Activated CD4-positive, alpha-beta T cell treated with anti-CD3 and anti-CD28 coated beads, Interleukin-10, Interleukin-2, amounts not matched to agents 100 ng/mL and 50 ng/mL, durations not matched to agents 16 hours and 8 hours (primary cell): ENCODE measurements around the gene KCMF1.

Experiments used
- DNase-seq: peaks from one replicate; pipeline ENCODE4 v3.0.0-alpha.2; 2020

Gene KCMF1

DNA sequence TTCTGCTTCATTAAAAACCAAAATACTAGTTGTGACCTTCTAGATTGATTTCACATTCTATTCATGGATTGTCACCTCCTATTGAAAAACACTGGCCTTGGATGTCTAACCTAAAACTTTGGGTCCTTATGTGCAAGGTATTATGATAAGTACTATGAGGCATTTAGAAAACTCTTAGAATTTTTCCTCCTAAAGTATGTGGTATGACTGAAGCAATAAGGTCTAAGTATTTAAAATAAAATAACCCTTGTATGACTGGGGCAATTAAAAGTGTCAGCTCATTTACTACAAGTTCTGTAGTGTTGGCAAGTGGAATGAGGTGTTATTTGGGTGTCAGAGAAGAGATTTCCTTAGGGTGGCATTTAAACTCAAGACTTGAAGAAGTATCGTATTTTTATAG lies 15.1 kb downstream of the KCMF1 start:
- DNase-seq = no peak

DNA sequence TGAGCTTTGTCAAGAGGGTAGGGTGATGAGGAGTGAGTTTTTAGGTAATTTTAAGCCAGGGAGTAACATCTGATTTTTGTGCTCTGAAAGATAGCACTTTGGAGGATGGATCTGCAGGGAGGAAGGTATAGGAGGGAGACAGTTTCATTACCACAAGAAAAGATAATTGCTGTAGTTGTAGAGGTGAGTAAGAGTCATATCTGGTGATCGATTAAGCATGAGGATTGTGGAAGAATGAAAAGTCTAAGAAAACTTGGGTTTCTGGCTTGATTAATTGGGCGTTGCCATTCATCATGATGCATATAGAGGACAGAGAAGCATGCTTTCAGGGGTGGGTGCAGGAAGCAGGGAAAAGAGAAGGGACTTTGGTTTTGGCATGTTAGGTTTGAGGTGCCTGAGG lies 18.5 kb downstream of the KCMF1 start:
- no peak for DNase-seq

DNA sequence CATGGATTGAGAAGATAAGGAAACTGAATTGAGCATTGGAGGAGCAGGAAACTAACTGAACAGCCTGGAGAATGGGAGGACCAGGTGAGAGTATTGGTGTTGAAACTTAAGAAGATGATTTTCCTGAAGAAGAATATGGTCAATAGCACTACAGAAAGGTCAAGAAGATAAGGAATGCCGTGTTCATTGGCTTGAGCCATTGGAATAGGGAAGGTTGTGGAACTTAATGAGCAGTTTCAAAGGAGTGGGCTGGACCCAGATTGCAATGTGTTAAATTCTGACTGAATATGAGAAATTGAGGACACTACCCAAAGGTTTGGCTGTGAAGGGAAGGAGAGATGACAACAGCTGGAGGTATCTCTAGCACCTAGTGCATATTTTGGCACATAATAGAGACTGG lies 19.0 kb downstream of the KCMF1 start:
- no peak for DNase-seq

DNA sequence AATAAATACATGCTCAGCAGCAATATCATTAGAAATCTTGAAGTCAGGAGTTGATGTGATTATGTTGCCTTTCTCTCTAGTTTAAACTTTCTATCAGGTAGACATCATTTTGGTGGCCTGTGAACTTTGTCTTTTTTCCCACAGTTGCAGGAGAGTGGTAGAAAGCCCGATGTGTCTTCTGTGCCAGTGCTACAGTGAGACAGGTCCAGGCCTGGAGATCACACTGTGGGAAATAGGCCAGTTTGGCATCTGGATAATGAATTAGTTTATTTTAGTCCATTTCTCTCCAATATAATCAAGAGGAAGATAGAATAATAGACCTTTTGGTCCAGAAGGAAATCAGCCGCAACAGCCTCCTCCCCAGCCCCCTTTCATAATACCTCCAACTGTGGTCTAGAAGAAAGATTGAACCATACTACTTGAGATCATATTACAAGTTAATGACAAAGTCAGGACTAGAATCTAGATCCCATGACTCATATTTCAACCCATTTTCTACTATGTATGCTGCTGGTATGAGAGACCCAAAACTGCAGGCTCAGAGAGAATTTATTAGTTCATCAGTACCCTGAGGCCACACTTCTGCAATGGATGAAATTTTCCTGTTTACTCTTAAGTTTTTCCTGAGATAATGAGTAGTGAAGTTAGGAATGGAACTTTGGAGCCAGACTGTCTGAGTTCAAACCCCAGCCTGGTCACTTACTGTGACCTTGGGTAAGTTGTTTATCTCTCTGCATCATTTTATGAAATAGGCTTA lies 20.6 kb downstream of the KCMF1 start:
- peak; percentile 37 for DNase-seq

DNA sequence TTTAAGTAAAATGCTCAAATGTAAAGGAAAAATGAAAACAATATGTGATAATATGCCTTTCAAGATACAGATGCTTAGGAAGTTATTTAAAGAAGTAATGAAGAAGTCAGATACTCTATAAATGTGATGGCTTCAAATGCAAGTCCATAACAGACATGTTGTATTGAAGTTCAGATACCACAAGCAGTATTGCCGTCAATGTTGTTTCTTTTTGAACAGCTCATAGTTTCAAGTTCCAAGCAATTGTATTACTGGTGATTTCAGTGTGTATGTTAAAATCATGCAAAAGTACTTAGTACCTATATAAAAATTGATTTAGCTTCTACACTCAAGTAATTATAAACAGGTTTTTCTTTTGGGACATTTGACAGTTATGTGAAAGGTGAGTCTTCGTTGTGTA lies 24.9 kb downstream of the KCMF1 start:
- DNase-seq = no peak

DNA sequence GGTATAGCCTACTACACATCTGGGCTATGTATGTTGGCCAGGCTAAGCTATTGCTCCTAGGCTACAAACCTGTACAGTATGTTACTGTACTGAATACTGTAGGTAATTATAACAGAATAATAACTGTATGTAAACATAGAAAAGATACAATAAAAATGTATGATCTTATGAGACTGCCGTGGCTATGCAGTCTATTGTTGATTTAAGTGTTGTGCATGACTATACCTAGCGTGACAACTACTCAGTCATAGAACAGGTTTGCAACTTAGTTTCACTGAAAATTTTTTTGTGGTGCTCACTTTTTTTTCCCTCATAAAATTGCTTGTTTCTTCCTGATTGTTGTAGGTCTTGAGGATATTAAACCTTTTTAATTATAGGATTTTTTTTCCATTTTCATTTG lies 25.9 kb downstream of the KCMF1 start:
- DNase-seq = no peak

DNA sequence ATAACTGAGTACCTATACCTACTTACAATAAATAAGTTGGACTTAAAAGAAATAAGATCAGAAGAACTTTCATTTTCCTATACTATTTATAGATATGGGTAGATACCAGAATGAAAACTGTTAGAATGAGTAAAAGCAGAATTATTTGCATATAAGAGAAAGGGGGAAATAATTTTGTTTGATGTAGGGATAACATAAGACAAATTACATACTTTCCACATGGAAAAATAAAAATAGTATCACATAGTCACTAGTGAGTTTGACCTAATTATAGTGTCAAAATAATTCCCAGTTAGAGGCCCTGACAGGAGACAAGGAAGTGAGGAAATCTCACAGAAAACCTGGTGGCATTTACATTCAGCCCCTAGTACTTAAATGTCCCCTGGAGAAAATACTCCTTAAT lies 28.6 kb downstream of the KCMF1 start:
- DNase-seq = no peak

DNA sequence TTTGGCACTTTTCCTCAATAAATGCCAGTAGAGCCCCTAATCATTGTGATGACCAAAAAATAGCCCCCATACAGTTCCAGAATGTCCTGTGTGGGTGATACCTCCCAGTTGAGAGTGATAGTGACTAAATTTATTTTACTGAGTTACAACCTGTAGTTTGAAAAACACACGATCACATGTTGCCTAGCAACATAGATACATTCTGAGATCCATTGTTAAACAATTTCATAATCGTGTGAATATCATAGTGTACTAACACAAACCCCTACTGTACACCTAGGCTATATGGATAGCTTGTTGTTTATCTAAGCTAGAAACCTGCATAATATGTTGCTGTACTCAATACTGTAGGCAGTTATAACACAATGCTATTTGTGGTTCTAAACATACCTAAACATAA lies 30.6 kb downstream of the KCMF1 start:
- DNase-seq = no peak

DNA sequence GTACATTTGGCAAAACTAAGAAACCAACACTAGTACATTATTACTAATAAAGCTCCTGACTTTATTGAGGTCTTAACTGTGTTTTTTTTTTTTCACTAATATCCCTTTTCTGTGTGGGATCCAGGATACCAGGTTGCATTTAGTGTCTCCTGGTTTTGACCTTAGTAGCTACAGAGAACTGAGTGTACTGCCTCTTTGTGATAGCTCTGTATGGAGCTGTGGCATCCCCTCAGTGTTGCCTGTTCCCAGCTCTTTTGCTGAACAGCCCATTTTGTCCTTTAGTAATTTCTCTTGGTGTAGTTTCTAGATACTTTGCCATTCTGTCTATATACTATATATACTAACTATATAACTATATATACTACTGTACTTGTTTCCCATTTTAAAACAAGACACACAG lies 31.6 kb downstream of the KCMF1 start:
- no peak for DNase-seq

DNA sequence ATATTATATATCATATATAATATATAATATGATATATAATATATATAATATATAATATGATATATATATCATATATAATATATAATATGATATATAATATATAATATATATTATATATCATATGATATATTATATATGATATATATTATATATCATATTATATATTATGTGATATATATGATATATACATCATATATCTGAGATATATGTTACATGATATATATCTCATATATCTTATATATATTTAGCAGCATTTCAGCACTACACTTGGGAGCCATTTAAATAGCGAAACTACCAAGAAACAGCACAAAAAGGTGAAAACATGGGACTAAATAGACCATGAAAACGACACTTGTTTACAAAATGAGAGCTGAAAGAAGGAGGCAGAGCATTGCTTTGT lies 37.3 kb downstream of the KCMF1 start:
- DNase-seq = no peak

DNA sequence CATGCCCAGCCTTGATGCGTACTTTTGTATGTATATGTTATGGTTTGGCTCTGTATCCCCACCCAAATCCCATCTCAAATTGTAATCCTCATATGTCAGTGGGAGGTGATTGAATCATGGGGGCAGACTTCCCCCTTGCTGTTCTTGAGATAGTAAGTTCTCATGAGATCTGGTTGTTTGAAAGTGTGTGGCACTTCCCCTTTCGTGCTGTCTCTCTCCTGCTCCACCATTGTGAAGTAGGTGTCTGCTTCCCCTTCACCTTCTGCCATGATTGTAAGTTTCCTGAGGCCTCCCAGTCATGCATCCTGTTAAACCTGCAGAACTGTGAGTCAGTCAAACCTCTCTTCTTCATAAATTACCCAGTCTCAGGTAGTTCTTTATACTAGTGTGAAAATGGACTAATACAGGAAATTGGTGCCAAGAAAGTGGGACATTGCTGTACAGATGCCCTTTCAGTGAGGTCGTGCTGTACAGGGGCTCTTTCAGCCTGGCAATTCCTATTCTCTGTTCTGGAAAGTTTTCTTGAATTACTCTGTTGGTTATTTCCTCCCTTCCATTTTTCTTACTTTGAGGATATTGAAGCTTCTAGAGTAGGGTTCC lies 38.2 kb downstream of the KCMF1 start:
- no peak for DNase-seq

DNA sequence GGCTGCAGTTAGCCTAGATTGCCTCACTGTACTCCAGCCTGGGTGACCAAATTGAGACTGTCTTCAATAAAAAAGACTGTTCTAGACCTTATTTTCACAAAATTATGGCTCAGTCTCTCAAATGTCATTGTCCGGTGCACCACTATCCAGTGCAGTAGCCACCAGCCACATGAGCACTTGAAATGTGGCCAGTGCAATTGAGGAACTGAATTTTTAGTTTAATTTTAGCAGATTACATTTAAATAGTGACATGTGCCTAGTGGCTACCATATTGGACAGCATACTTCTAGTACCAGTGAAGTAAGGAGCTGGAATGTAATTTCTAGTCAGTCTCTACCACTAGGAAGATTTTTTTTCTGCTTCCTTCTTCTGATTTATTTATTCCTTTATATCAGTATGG lies 39.4 kb downstream of the KCMF1 start:
- no peak for DNase-seq

DNA sequence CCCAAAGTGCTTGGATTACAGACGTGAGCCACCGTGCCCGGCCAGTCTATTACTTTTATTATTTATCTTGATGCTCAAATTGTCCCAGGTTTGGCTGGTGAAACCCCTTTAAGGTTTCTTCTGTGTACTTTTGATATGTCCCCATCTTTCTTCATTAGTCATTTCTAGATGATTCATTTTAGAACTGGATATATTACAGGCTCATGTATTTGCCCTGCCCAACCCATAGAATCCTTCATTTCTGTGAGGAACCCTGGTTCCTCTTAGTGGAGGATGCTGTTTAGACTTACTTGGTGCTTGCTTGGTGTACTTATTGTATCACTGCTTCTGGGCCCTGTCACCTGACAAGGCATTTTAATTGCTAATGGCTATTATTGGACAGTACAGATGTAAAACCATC lies 40.1 kb downstream of the KCMF1 start:
- DNase-seq = peak; percentile 50

DNA sequence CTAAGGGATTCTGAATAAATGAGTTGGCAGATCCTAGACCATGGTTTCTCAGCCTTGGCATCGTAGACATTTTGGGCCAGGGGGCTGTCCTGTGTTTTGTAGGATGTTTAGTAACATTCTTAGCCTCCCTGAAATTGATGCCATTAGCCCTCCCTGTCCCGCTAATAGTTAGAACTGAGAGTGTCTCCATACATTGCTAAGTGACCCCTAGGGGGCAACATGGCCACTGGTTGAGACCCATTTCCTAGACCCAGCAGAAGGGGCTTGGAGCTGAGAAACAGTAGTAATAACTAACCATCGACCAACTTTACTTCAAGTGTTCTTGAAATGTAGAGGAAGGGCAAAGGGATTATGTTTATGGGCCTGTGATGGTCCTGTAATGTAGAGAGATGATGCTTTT lies 40.8 kb downstream of the KCMF1 start:
- DNase-seq = no peak

DNA sequence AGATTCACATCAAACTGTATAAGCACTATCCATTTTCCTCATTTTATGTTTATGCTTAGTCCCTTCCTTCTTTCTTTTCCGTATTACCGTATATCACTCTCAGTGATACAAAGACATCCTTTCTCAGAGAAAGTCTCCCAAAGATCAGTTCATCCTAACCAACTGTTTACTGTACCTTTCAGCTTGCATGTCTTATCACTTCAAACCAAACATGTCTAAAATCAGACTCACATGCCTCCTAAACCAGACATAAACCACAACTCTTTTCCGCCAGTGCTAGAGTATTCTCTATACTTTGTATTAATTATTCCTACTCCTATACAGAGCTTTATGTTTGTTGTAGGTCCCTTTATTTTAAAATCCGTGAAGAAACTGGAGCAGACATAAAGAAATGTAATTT lies 41.5 kb downstream of the KCMF1 start:
- no peak for DNase-seq

DNA sequence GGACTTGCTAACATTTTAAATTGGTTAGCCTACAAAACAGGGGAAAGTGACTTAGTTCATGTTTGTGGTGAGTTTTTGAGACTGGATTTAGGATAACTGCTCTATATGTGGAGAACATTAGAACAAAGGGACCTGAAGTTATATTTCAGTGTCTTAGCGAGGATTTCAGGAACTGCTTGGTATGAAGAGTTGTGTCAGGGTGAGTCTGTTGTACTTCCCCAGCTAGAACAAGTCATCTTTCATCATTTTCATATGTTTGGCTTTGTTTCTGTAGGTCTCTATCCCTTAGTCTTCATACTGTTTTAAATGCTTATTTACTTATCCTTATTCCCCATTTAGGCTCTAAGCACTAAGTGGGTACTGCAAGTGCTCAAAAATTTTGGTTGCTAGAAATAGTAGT lies 41.9 kb downstream of the KCMF1 start:
- no peak for DNase-seq

DNA sequence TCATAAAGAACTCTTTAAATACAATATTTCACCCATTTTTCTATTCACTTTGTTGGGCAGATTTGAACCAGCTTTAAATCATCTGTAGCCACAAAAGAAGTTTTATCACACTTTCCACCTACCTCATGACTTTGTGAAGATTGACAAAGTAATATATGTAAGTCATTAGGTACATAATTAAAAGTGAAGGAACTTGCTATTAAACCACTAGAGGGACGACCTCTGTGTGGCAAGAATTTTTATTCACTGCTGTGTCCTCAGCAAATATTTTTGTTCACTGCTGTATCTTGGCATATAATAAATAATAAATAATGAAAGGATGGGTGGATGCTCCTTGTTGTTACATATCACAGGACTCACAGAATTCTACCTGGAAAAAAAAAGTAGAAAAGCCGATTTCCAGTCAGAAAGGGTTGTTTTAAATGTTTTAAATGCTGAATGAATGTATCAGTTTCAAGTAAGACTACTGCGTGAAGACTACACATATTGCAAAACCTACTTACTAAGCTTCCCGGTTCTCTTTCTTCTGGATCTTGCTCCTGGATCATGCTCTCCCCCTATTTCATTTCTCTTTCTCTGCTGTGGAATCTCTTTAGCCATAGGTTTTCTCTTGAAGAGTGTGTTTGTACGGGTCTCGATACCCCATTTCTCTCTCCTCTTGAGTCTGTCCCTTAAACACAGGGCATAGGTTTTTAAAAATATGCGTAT lies 44.8 kb downstream of the KCMF1 start:
- DNase-seq = no peak

DNA sequence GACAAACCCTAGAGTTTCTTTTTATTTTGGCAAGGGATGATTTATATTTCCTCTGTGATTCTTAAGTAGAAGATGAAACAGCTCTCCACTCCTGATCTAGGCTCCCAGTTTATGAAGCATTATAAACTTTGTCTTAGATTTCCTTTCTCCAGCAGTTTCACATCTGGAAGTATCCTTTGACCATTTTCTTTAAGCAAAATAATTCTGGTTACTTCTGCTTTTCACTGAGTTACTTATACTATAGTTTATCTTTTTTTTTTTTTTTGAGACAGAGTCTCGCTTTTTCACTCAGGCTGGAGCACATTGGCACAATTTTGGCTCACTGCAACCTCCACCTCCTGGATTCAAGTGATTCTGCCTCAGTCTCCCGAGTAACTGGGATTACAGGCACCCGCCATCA lies 45.5 kb downstream of the KCMF1 start:
- no peak for DNase-seq

DNA sequence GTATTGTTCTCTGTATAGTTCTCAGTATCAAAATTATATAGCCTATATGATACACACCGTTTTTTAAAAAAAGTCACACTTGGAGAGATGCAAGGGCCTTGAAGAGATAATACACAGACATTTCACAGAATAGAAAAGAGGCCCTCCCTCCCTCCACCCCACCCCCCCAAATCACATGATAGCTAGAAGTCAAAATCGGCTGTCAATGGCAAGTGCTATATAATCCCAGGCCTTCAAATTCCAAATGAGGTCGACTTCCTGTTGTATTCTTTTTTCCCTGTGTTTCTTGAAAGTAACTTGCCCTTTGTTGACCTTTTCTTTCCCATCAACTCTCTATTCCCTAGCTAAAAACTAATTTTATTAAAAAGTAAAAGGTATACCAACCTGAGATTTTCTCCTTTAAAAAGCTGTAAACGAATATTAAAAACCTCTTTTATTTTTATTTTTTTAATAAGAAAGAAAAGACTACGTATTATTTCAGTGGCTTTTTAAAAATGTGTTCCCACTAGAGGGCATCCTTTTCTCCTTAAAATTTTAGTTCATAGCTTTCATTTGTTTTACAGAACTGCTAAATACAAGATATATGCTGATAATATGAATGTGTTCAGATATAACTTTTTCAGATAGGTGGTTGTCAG lies 46.6 kb downstream of the KCMF1 start:
- no peak for DNase-seq

DNA sequence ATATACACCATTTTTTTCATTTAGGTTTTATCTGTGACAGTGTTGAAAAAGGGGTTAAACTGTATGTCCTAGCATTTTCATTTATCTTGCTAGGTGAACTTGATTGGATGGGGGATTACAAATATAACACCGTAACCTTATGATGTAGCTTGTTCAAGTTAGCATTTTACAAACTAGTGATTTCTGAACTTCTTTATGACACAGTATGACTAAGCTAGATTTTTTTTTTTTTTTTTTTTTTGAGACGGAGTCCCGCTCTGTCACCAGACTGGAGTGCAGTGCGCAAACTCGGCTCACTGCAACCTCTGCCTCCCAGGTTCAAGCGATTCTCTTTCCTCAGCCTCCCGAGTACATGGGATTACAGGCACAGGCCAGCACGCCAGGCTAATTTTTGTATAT lies 47.1 kb downstream of the KCMF1 start:
- peak; percentile 58 for DNase-seq

DNA sequence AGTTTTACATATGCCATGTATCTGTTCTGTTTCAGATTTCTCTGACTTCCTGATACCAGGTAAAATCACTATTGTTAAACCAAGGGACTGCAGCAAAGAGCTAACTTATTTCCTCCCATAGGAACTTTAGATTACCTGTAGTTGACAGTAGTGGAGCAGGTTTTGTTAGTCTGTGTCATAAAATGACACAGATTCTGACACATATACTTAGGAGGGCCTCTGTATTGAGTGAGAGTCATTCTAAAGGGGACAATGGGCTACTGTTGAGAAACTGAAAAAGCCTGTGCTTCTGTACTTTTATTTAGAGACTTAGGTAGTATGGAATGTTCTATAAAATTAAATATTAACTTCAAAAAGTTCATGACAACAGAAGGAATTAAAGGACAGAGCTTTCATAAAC lies 48.2 kb downstream of the KCMF1 start:
- no peak for DNase-seq

DNA sequence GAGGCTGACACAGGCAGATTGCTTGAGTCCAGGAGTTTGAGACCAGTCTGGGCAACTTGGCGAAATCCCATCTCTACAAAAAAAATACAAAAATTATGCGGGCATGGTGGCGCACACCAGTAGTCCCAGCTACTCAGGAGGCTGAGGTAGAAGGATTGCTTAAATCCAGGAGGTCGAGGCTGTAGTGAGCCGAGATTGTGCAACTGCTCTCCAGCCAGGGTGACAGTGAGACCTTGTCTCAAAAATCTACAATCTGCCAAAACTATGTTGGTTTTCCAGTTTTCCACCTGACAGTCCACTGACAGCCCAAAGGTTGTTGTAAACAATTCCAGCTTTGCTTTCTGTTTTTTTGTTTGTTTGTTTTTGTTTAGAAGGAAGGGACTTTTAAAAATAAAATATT lies 51.3 kb downstream of the KCMF1 start:
- no peak for DNase-seq

DNA sequence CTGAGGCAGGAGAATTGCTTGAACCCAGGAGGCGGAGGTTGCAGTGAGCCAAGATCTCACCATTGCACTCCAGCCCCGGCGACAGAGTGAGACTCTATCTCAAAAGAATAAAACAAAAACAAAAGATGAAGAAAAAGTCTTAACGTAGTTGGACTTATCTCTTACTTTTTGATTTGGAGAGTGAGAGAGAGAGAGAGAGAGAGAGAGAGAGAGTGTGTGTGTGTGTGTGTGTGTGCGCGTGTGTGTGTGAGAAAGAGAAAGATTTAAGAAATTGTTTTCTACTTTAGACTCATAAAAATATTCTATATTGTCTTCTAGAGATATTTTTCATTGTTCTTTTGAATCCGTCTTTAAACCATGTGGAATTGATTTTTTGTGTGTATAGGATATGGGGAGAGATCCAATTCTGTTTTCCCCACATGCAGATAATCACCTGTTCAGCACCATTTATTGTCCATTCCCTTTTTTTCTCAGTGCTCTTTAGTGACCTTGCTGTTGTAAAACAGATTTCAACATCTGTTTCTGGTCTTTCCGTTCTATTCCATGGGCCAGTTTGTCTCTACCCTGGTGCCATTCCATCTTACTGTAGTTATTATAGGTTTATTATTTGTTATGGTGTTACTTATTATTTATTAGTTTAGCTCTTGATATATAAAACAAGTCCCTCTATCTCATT lies 53.5 kb downstream of the KCMF1 start:
- no peak for DNase-seq
